HG03045 (cell line): ENCODE results near the gene AICDA.

ENCODE experiments used
- ATAC-seq: cut with Tn5 transposase; IDR thresholded peaks from one replicate; pipeline ENCODE4 v1.9.1; 2021; ENCODE audit warnings: mild to moderate bottlenecking, moderate library complexity; ENCODE audit not compliant: unreplicated experiment

Gene AICDA

DNA sequence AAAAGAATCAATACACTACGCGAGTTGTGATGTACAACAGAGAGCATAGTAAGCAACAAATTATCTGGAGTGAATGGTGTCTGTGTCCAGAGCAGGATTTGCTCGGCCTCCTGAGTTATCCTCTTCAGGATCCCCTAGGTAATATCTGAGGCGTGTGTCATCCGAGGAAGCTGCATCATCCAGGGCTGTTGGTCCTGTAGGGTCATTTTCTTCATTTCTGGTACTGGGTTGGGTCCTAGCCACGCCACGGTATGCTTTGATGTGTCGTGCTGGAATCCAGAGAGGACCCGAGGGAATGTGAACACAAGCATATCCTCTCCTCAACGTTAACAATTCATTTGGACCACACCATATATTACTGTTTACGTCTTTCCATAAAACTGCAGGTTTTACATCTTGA lies 53.0 kb downstream of the AICDA start:
- no peak for ATAC-seq

- no peak for ATAC-seq
Measured at GRCh38 chr12:8556531-8557097, 56.0 kb downstream of the AICDA start.

- no peak for ATAC-seq
Measured at GRCh38 chr12:8554451-8555195, 58.0 kb downstream of the AICDA start.

DNA sequence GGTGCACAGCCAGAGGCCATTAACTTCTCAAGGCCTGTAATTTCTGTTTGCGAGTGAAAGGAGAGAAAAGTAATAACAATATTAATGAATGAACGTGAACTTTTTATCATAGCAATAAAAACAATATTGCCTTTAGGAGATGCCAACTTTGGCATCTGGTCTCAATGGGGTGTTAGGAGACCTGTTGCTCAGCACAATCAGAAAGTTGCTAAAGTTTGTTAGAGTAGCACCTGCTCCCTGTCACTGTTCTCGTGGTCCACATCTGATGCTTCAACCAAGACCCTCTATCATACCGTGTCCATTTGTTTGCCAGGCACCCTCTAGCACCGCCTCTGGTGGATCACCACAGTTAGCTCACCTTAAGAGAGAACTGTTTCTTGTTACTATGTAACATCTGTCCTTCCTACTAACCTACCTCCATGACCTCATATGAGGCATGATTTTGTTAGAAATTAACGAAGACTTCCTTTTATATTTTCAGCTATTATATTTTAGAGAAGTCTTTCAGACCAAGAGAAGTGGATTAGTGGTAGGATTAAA lies 59.5 kb downstream of the AICDA start:
- no peak for ATAC-seq
